ENCODE data around the gene SERINC5. TPM values are rescaled to one million over a fixed set of nuclear protein-coding genes. Genes with fewer than 3 reads are reported as not detected.

The SERINC5 gene
- total RNA-seq, 4 donors from 2014 or later = 9.5 to 54.5 (median 22.4) TPM

- Histone ChIP-seq H3K4me3 (no peak overlapping the region), H3K36me3 (no peaks in the 10 kb centered on the region), H3K9me3 (no peaks in the 10 kb centered on the region), H3K27me3 (no peaks in the 10 kb centered on the region), H3K4me1 (no peaks in the 10 kb centered on the region), H3K27ac (no peak overlapping the region)
- DNase-seq = no peak
- TF ChIP-seq POLR2A (IDR thresholded peaks at IDR 0.05) = no peak
- TF ChIP-seq, protein P1, sequence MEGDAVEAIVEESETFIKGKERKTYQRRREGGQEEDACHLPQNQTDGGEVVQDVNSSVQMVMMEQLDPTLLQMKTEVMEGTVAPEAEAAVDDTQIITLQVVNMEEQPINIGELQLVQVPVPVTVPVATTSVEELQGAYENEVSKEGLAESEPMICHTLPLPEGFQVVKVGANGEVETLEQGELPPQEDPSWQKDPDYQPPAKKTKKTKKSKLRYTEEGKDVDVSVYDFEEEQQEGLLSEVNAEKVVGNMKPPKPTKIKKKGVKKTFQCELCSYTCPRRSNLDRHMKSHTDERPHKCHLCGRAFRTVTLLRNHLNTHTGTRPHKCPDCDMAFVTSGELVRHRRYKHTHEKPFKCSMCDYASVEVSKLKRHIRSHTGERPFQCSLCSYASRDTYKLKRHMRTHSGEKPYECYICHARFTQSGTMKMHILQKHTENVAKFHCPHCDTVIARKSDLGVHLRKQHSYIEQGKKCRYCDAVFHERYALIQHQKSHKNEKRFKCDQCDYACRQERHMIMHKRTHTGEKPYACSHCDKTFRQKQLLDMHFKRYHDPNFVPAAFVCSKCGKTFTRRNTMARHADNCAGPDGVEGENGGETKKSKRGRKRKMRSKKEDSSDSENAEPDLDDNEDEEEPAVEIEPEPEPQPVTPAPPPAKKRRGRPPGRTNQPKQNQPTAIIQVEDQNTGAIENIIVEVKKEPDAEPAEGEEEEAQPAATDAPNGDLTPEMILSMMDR (IDR thresholded peaks at IDR 0.05) = no peak
- intact Hi-C loops (cut with DNase I; ENCODE audit: low total_unique reads) = no loop called here
These were observed 179.5 kb downstream of the SERINC5 start for GRCh38 chr5:80076131-80077050.

GRCh38 chr5:80072103-80073073, 183.5 kb downstream of the SERINC5 start:
- DNase-seq = no peak
- no peaks in the 10 kb centered on the region for H3K27me3 ChIP-seq
- intact Hi-C loops (cut with DNase I; ENCODE audit: low total_unique reads) = no loop called here

GRCh38 chr5:80071510-80072021, 184.3 kb downstream of the SERINC5 start:
- no peak overlapping the region for H3K4me3 ChIP-seq

More at GRCh38 chr5:80072103-80073073, 183.5 kb downstream of the SERINC5 start:
- no peak overlapping the region for H3K4me3 ChIP-seq
- TF ChIP-seq POLR2A (IDR thresholded peaks at IDR 0.05) = no peak
- TF ChIP-seq, protein P1 (IDR thresholded peaks at IDR 0.05) = no peak
- H3K4me1 ChIP-seq = no peaks in the 10 kb centered on the region
- H3K36me3 ChIP-seq = no peaks in the 10 kb centered on the region
- H3K9me3 ChIP-seq = no peaks in the 10 kb centered on the region
- H3K27ac ChIP-seq = no peak overlapping the region

DNA sequence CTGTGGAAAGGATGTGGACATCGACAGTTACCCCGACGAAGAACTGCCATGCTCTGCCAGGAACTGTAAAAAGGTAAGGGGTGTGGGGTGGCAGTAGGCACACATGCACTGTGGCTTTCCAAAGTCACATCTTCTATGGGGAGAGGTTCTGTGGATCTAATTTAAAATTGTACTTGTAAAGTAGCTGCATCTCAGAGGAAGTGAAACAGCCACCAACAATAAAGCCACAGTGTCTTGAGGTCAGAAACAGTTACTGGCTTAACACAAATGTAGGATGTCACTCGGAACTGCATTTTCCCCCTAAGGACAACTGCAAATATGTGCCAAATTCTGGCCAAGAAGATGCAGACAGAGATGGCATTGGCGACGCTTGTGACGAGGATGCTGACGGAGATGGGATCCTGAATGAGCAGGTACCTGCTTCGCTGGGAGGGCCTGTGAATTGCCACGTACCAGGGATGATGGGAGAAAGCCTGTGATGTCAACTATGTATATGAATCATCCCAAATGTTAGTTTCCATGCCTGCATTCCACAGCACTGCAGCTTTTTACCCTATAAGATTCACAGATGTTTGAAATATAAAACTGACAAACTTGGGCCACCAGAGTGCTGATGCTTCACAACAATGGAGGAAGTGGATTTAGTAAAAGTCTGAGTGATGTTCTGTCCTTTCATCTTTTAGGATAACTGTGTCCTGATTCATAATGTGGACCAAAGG, 185.4 kb downstream of the SERINC5 start:
- no peak for DNase-seq
- intact Hi-C loops (cut with DNase I; ENCODE audit: low total_unique reads) = no loop called here
- H3K36me3 ChIP-seq = no peaks in the 10 kb centered on the region
- no peak overlapping the region for H3K4me3 ChIP-seq
- H3K27me3 ChIP-seq = no peaks in the 10 kb centered on the region
- H3K4me1 ChIP-seq = no peaks in the 10 kb centered on the region
- TF ChIP-seq, protein P1 (IDR thresholded peaks at IDR 0.05) = no peak
- no peak for TF ChIP-seq POLR2A (IDR thresholded peaks at IDR 0.05)
- H3K27ac ChIP-seq = no peak overlapping the region
- no peaks in the 10 kb centered on the region for H3K9me3 ChIP-seq

More at GRCh38 chr5:80071510-80072021, 184.3 kb downstream of the SERINC5 start:
- no peak overlapping the region for H3K27ac ChIP-seq
- no peaks in the 10 kb centered on the region for H3K27me3 ChIP-seq
- TF ChIP-seq, protein P1 (IDR thresholded peaks at IDR 0.05) = no peak
- TF ChIP-seq POLR2A (IDR thresholded peaks at IDR 0.05) = no peak
- intact Hi-C loops (cut with DNase I; ENCODE audit: low total_unique reads) = no loop called here
- no peak for DNase-seq
- no peaks in the 10 kb centered on the region for H3K4me1 ChIP-seq
- no peaks in the 10 kb centered on the region for H3K36me3 ChIP-seq
- no peaks in the 10 kb centered on the region for H3K9me3 ChIP-seq
